Subcutaneous abdominal adipose tissue (tissue), 5 donors: ENCODE measurements around the gene C3orf20.

Source experiments
- H3K27ac ChIP-seq: one replicate; pipeline ENCODE4 v1.7.0; 2013; ENCODE audit warnings: low read depth, mild to moderate bottlenecking, inconsistent platforms, low read length, moderate library complexity
- H3K27me3 ChIP-seq, 5 donors: one replicate each; pipeline ENCODE4 v1.7.0; 2013; ENCODE audit warnings: low read length in 5 of 5, inconsistent platforms in 1 of 5; ENCODE audit not compliant: control insufficient read depth in 5 of 5, insufficient read depth in 4 of 5
- H3K36me3 ChIP-seq, 5 donors: one replicate each; pipeline ENCODE4 v1.7.0; 2013; ENCODE audit warnings: low read length in 5 of 5; ENCODE audit not compliant: control insufficient read depth in 5 of 5, insufficient read depth in 5 of 5
- H3K4me1 ChIP-seq, 5 donors: one replicate each; pipeline ENCODE4 v1.7.0; 2013; ENCODE audit warnings: low read length in 5 of 5, mild to moderate bottlenecking in 3 of 5, moderate library complexity in 1 of 5; ENCODE audit not compliant: control insufficient read depth in 5 of 5, insufficient read depth in 5 of 5
- H3K4me3 ChIP-seq, 5 donors: one replicate each; pipeline ENCODE4 v1.7.0; 2013; ENCODE audit warnings: low read length in 5 of 5, low read depth in 1 of 5
- H3K9ac ChIP-seq, 5 donors: one replicate each; pipeline ENCODE4 v1.7.0; 2013; ENCODE audit warnings: low read length in 5 of 5, mild to moderate bottlenecking in 4 of 5, moderate library complexity in 3 of 5
- H3K9me3 ChIP-seq, 5 donors: one replicate each; pipeline ENCODE4 v1.7.0; 2013; ENCODE audit warnings: low read length in 5 of 5; ENCODE audit not compliant: control insufficient read depth in 5 of 5
- donor health status: healthy.
- donor health status: healthy.
- donor health status: healthy.
- donor health status: healthy.
- donor health status: healthy.

Gene C3orf20

GRCh38 chr3:14761866-14762265 is 86.9 kb downstream of the C3orf20 start:
- no peak overlapping the region for H3K9ac ChIP-seq
- peaks cover 0 to 14% (median 9%) of the 10 kb centered on the region in 5 donors for H3K4me1 ChIP-seq
- peaks cover 0 to 3% (median 0%) of the 10 kb centered on the region in 5 donors for H3K9me3 ChIP-seq
- H3K27me3 ChIP-seq = no peaks in the 10 kb centered on the region
- no peak overlapping the region for H3K4me3 ChIP-seq
- H3K27ac ChIP-seq = no peak overlapping the region
- no peaks in the 10 kb centered on the region for H3K36me3 ChIP-seq

GRCh38 chr3:14762701-14763100 is 87.8 kb downstream of the C3orf20 start:
- Histone ChIP-seq H3K9ac (no peak overlapping the region), H3K4me1 (peaks cover 0 to 13% (median 9%) of the 10 kb centered on the region in 5 donors), H3K27ac (no peak overlapping the region), H3K9me3 (peaks cover 0 to 3% (median 0%) of the 10 kb centered on the region in 5 donors), H3K4me3 (no peak overlapping the region), H3K27me3 (no peaks in the 10 kb centered on the region), H3K36me3 (no peaks in the 10 kb centered on the region)

- no peaks in the 10 kb centered on the region for H3K27me3 ChIP-seq
- H3K9me3 ChIP-seq = peaks cover 0 to 3% (median 0%) of the 10 kb centered on the region in 5 donors
- no peak overlapping the region for H3K9ac ChIP-seq
- H3K4me3 ChIP-seq = no peak overlapping the region
- no peak overlapping the region for H3K27ac ChIP-seq
- no peaks in the 10 kb centered on the region for H3K4me1 ChIP-seq
- H3K36me3 ChIP-seq = no peaks in the 10 kb centered on the region
Observed at GRCh38 chr3:14764331-14765059, 89.6 kb downstream of the C3orf20 start.

- Histone ChIP-seq H3K4me3 (no peak overlapping the region), H3K36me3 (no peaks in the 10 kb centered on the region), H3K27me3 (no peaks in the 10 kb centered on the region), H3K9ac (no peak overlapping the region), H3K4me1 (no peaks in the 10 kb centered on the region), H3K27ac (no peak overlapping the region), H3K9me3 (peaks cover 0 to 3% (median 0%) of the 10 kb centered on the region in 5 donors)
Observed at GRCh38 chr3:14765060-14765400, 90.1 kb downstream of the C3orf20 start.

GRCh38 chr3:14765576-14766427 is 90.9 kb downstream of the C3orf20 start:
- no peak overlapping the region for H3K4me3 ChIP-seq
- no peak overlapping the region for H3K9ac ChIP-seq
- H3K27ac ChIP-seq = no peak overlapping the region
- peaks cover 0 to 3% (median 0%) of the 10 kb centered on the region in 5 donors for H3K9me3 ChIP-seq
- H3K27me3 ChIP-seq = no peaks in the 10 kb centered on the region
- H3K36me3 ChIP-seq = no peaks in the 10 kb centered on the region
- no peaks in the 10 kb centered on the region for H3K4me1 ChIP-seq

GRCh38 chr3:14766428-14767244 is 91.7 kb downstream of the C3orf20 start:
- no peaks in the 10 kb centered on the region for H3K4me1 ChIP-seq
- H3K27ac ChIP-seq = no peak overlapping the region
- H3K9ac ChIP-seq = no peak overlapping the region
- H3K4me3 ChIP-seq = no peak overlapping the region
- H3K36me3 ChIP-seq = no peaks in the 10 kb centered on the region
- peaks cover 0 to 3% (median 0%) of the 10 kb centered on the region in 5 donors for H3K9me3 ChIP-seq
- no peaks in the 10 kb centered on the region for H3K27me3 ChIP-seq

GRCh38 chr3:14767245-14768051 is 92.5 kb downstream of the C3orf20 start:
- Histone ChIP-seq H3K9me3 (peaks cover 0 to 3% (median 0%) of the 10 kb centered on the region in 5 donors), H3K9ac (no peak overlapping the region), H3K27ac (no peak overlapping the region), H3K4me3 (no peak overlapping the region), H3K27me3 (no peaks in the 10 kb centered on the region), H3K4me1 (no peaks in the 10 kb centered on the region), H3K36me3 (no peaks in the 10 kb centered on the region)

- H3K27me3 ChIP-seq = no peaks in the 10 kb centered on the region
- no peaks in the 10 kb centered on the region for H3K4me1 ChIP-seq
- H3K36me3 ChIP-seq = no peaks in the 10 kb centered on the region
- H3K4me3 ChIP-seq = no peak overlapping the region
- no peak overlapping the region for H3K9ac ChIP-seq
- H3K9me3 ChIP-seq = peaks cover 0 to 3% (median 0%) of the 10 kb centered on the region in 5 donors
- no peak overlapping the region for H3K27ac ChIP-seq
Observed at GRCh38 chr3:14768182-14768790, 93.3 kb downstream of the C3orf20 start.

GRCh38 chr3:14768881-14769280 is 93.9 kb downstream of the C3orf20 start:
- Histone ChIP-seq H3K4me1 (no peaks in the 10 kb centered on the region), H3K27ac (no peak overlapping the region), H3K27me3 (no peaks in the 10 kb centered on the region), H3K4me3 (no peak overlapping the region), H3K9ac (no peak overlapping the region), H3K36me3 (no peaks in the 10 kb centered on the region), H3K9me3 (peaks cover 0 to 3% (median 0%) of the 10 kb centered on the region in 5 donors)
